ENCODE results near the gene GLUD2. TPM values are rescaled to one million over a fixed set of nuclear protein-coding genes. Genes with fewer than 3 reads are reported as not detected.

Gene GLUD2
- total RNA-seq, 1 donor from 2014 or later, result 8.9 TPM

DNA sequence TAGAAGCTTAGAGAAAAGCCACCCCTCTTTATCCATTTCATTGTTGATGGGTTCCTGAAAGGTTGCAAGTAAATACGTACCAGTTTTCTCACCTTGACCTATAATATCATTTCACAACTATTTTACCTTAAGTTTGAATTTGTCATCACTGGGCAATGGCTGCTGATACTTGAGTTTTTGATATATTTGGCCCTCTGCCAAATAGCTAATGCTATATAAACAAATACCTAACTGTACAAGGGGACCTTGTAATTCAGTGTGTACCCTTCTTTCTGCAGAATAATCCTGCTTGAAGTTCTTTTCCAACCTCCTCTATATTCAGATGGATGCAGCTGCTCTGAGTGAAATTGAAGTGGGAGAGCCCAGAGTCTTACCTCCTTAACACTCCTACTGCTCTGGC, 19.0 kb upstream of the GLUD2 start:
- H3K9me3 ChIP-seq (ENCODE audit: low read depth), result no peaks in the 10 kb centered on the region
- no peak overlapping the region for H3K9ac ChIP-seq
- Mint-ChIP-seq H3K4me3 (no peak overlapping the region), H3K4me1 (no peaks in the 10 kb centered on the region), H3K9me3 (no peaks in the 10 kb centered on the region), H3K27ac (no peak overlapping the region), H3K36me3 (no peaks in the 10 kb centered on the region), H3K27me3 (ENCODE audit: insufficient read depth, low read depth) (no peaks in the 10 kb centered on the region)
- H3K36me3 ChIP-seq, result no peaks in the 10 kb centered on the region
- H2AFZ ChIP-seq (replicated peaks), result no peak overlapping the region
- H3K27me3 ChIP-seq, result peaks cover 6% of the 10 kb centered on the region
- H3K79me2 ChIP-seq (ENCODE audit: low read depth), result no peaks in the 10 kb centered on the region
- H3K4me2 ChIP-seq, result no peak overlapping the region
- H3K4me1 ChIP-seq, result no peaks in the 10 kb centered on the region
- H3K27ac ChIP-seq, result no peak overlapping the region
- DNase-seq (ENCODE audit: low spot score), result no peak
- H4K20me1 ChIP-seq (ENCODE audit: low read depth), result no peaks in the 10 kb centered on the region
- H3K4me3 ChIP-seq, result no peak overlapping the region
- TF ChIP-seq EZH2 (IDR thresholded peaks at IDR 0.05), result no peak
- no peak for TF ChIP-seq EZH2phosphoT487 (IDR thresholded peaks at IDR 0.05)
- TF ChIP-seq, protein P1, sequence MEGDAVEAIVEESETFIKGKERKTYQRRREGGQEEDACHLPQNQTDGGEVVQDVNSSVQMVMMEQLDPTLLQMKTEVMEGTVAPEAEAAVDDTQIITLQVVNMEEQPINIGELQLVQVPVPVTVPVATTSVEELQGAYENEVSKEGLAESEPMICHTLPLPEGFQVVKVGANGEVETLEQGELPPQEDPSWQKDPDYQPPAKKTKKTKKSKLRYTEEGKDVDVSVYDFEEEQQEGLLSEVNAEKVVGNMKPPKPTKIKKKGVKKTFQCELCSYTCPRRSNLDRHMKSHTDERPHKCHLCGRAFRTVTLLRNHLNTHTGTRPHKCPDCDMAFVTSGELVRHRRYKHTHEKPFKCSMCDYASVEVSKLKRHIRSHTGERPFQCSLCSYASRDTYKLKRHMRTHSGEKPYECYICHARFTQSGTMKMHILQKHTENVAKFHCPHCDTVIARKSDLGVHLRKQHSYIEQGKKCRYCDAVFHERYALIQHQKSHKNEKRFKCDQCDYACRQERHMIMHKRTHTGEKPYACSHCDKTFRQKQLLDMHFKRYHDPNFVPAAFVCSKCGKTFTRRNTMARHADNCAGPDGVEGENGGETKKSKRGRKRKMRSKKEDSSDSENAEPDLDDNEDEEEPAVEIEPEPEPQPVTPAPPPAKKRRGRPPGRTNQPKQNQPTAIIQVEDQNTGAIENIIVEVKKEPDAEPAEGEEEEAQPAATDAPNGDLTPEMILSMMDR (IDR thresholded peaks at IDR 0.05), result no peak
- no peaks in the 10 kb centered on the region for H3F3A ChIP-seq (ENCODE audit: low read depth)

DNA sequence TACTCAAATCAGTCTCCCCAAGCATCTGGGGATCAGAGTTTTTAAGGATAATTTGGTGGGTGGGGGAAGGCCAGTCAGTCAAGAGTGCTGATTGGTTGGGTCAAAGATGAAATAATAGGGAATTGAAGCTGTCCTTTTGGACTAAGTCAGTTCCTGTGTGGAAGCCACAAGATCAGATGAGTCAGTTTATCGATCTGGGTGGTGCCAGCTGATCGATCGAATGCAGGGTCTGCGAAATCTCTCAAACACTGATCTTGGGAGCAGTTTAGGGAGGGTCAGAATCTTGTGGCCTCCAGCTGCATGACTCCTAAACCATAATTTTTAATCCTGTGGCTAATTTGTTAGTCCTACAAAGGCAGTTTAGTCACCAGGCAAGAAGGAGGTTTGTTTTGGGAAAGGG, 17.3 kb upstream of the GLUD2 start:
- Histone ChIP-seq H3K79me2 (ENCODE audit: low read depth) (no peaks in the 10 kb centered on the region), H4K20me1 (ENCODE audit: low read depth) (no peaks in the 10 kb centered on the region), H3K36me3 (no peaks in the 10 kb centered on the region), H3K4me3 (no peak overlapping the region), H3K4me2 (no peak overlapping the region), H3K9me3 (ENCODE audit: low read depth) (no peaks in the 10 kb centered on the region), H3K9ac (no peak overlapping the region), H3F3A (ENCODE audit: low read depth) (no peaks in the 10 kb centered on the region), H3K27me3 (peaks cover 6% of the 10 kb centered on the region), H2AFZ (replicated peaks) (no peak overlapping the region), H3K4me1 (no peaks in the 10 kb centered on the region), H3K27ac (no peak overlapping the region)
- H3K4me3 Mint-ChIP-seq, result no peak overlapping the region
- H3K36me3 Mint-ChIP-seq, result no peaks in the 10 kb centered on the region
- TF ChIP-seq EZH2 (IDR thresholded peaks at IDR 0.05), result no peak
- TF ChIP-seq EZH2phosphoT487 (IDR thresholded peaks at IDR 0.05), result no peak
- TF ChIP-seq, protein P1 (IDR thresholded peaks at IDR 0.05), result no peak
- no peak overlapping the region for H3K27ac Mint-ChIP-seq
- H3K4me1 Mint-ChIP-seq, result no peaks in the 10 kb centered on the region
- no peak for DNase-seq (ENCODE audit: low spot score)
- H3K9me3 Mint-ChIP-seq, result no peaks in the 10 kb centered on the region
- H3K27me3 Mint-ChIP-seq (ENCODE audit: insufficient read depth, low read depth), result peaks cover 2% of the 10 kb centered on the region

DNA sequence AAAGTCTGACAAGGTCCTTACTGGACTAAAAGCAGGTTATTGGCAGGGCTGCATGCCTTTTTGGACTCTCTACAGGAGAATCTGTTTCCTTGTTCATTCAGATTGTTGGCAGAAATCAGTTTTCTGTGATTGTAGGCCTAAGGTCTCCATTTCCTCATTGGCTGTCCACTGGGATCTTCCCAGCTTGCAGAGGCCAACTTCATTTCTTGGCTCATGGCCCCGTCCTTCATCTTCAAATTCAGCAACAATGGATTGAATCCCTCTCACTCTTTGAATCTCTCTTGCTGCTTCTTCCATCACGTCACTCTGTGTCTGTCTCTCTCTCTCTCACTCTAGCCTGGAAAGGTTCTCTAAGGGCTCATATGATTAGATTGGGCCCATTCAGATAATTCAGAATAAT, 14.9 kb upstream of the GLUD2 start:
- Mint-ChIP-seq H3K27me3 (ENCODE audit: insufficient read depth, low read depth) (peaks cover 2% of the 10 kb centered on the region), H3K36me3 (no peaks in the 10 kb centered on the region), H3K27ac (no peak overlapping the region), H3K9me3 (no peaks in the 10 kb centered on the region), H3K4me1 (no peaks in the 10 kb centered on the region), H3K4me3 (no peak overlapping the region)
- no peak overlapping the region for H3K4me3 ChIP-seq
- no peaks in the 10 kb centered on the region for H3K36me3 ChIP-seq
- TF ChIP-seq EZH2phosphoT487 (IDR thresholded peaks at IDR 0.05), result no peak
- TF ChIP-seq, protein P1 (IDR thresholded peaks at IDR 0.05), result no peak
- no peak overlapping the region for H3K9ac ChIP-seq
- no peak overlapping the region for H2AFZ ChIP-seq (replicated peaks)
- H3K79me2 ChIP-seq (ENCODE audit: low read depth), result no peaks in the 10 kb centered on the region
- no peak for DNase-seq (ENCODE audit: low spot score)
- no peaks in the 10 kb centered on the region for H3K9me3 ChIP-seq (ENCODE audit: low read depth)
- H4K20me1 ChIP-seq (ENCODE audit: low read depth), result no peaks in the 10 kb centered on the region
- no peaks in the 10 kb centered on the region for H3F3A ChIP-seq (ENCODE audit: low read depth)
- no peak overlapping the region for H3K27ac ChIP-seq
- no peak overlapping the region for H3K4me2 ChIP-seq
- no peaks in the 10 kb centered on the region for H3K4me1 ChIP-seq
- H3K27me3 ChIP-seq, result peaks cover 6% of the 10 kb centered on the region

DNA sequence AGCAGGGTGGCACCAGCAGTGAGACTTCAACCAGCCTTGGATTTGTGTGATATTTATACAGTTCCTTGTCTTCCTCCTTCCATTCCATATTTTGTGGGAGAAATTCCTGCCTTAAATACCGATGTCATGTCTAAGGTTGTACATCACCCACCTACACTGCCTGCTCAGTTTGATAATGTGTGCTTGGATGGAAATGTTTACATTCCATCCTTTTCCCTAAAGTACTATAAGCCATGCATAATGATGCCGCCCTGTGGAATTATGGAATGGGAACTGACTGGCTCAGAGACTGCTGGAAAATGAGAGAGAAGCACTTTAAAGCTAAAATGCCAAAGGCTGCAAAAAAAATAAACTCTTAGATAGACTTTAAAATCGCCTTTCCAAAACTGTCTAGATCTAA, 11.3 kb upstream of the GLUD2 start:
- Mint-ChIP-seq H3K4me3 (no peak overlapping the region), H3K27me3 (ENCODE audit: insufficient read depth, low read depth) (peaks cover 2% of the 10 kb centered on the region), H3K9me3 (peaks cover 3% of the 10 kb centered on the region), H3K27ac (no peak overlapping the region), H3K36me3 (no peaks in the 10 kb centered on the region), H3K4me1 (no peaks in the 10 kb centered on the region)
- no peaks in the 10 kb centered on the region for H3K36me3 ChIP-seq
- DNase-seq (ENCODE audit: low spot score), result no peak
- H3K4me1 ChIP-seq, result no peaks in the 10 kb centered on the region
- no peak for TF ChIP-seq EZH2 (IDR thresholded peaks at IDR 0.05)
- TF ChIP-seq, protein P1 (IDR thresholded peaks at IDR 0.05), result no peak
- TF ChIP-seq EZH2phosphoT487 (IDR thresholded peaks at IDR 0.05), result no peak
- H3K9ac ChIP-seq, result no peak overlapping the region
- H3K27ac ChIP-seq, result no peak overlapping the region
- no peak overlapping the region for H2AFZ ChIP-seq (replicated peaks)
- H3F3A ChIP-seq (ENCODE audit: low read depth), result no peaks in the 10 kb centered on the region
- no peaks in the 10 kb centered on the region for H3K79me2 ChIP-seq (ENCODE audit: low read depth)
- no peaks in the 10 kb centered on the region for H4K20me1 ChIP-seq (ENCODE audit: low read depth)
- no peak overlapping the region for H3K4me2 ChIP-seq
- H3K9me3 ChIP-seq (ENCODE audit: low read depth), result no peaks in the 10 kb centered on the region
- H3K27me3 ChIP-seq, result no peaks in the 10 kb centered on the region
- no peak overlapping the region for H3K4me3 ChIP-seq
